OCI-LY1 (cell line): Measurements from ENCODE around the gene SPPL2B.

Experiments used
- CTCF ChIP-seq: fragments of 200-600 bp; sonication (generic), shearing (Covaris generic); IDR thresholded peaks from 2 replicates; pipeline ENCODE4 v1.5.1; 2017; ENCODE audit warnings: mild to moderate bottlenecking, antibody characterized with exemption, low read length, moderate library complexity, mixed read lengths
- EZH2 ChIP-seq: fragments of 200-600 bp; sonication (generic), shearing (Covaris generic); IDR thresholded peaks from 2 replicates; pipeline ENCODE4 v1.8.0; 2017; ENCODE audit warnings: borderline replicate concordance, mixed run types, mild to moderate bottlenecking, antibody characterized with exemption, low read length, moderate library complexity, mixed read lengths

- TF ChIP-seq CTCF (no peak), EZH2 (no peak)
Observed at GRCh38 chr19:2376784-2377519, 48.5 kb downstream of the SPPL2B start.
